Neural cell (in vitro differentiated cells): ENCODE measurements around the gene PIK3R3.

ENCODE experiments used
- CTCF ChIP-seq: fragments of 450-650 bp; IDR thresholded peaks from 2 replicates; pipeline ENCODE4 v1.5.1; 2014; ENCODE audit warnings: antibody characterized with exemption, mild to moderate bottlenecking, moderate library complexity; ENCODE audit not compliant: poor library complexity, severe bottlenecking
- EP300 ChIP-seq: fragments of 450-650 bp; conservative IDR thresholded peaks from 2 replicates; pipeline ENCODE4 v1.6.1; 2014; ENCODE audit warnings: antibody characterized with exemption, mild to moderate bottlenecking, moderate library complexity; ENCODE audit not compliant: poor library complexity, severe bottlenecking
- EZH2 ChIP-seq: fragments of 200-600, 300-800 bp; shearing (Covaris generic), sonication (generic); IDR thresholded peaks from 2 replicates; pipeline ENCODE4 v1.6.1; 2014; ENCODE audit warnings: antibody characterized with exemption, low read length, borderline replicate concordance, mild to moderate bottlenecking; ENCODE audit not compliant: insufficient read depth, poor library complexity, severe bottlenecking
- MXI1 ChIP-seq: fragments of 450-650 bp; conservative IDR thresholded peaks from 2 replicates; pipeline ENCODE4 v1.6.1; 2014; ENCODE audit warnings: antibody characterized with exemption, mild to moderate bottlenecking; ENCODE audit not compliant: poor library complexity, severe bottlenecking
- POLR2AphosphoS5 ChIP-seq: IDR thresholded peaks from 2 replicates; pipeline ENCODE4 v1.6.1; 2012
- REST ChIP-seq: IDR thresholded peaks from 2 replicates; pipeline ENCODE4 v1.6.1; 2012; ENCODE audit warnings: borderline replicate concordance

- no peak for TF ChIP-seq EZH2
- no peak for TF ChIP-seq CTCF
- TF ChIP-seq REST, result no peak
- no peak for TF ChIP-seq POLR2AphosphoS5
- no peak for TF ChIP-seq EP300
- TF ChIP-seq MXI1, result no peak
These were observed 126.8 kb downstream of the PIK3R3 start for GRCh38 chr1:46005594-46005993.
